HG03558 (cell line): ENCODE results near the gene HTR5A.

ENCODE experiments used
- ATAC-seq: cut with Tn5 transposase; IDR thresholded peaks from one replicate; pipeline ENCODE4 v1.9.1; 2021; ENCODE audit warnings: moderate number of reproducible peaks; ENCODE audit not compliant: unreplicated experiment; ENCODE audit errors: extremely low read depth

Gene HTR5A

DNA sequence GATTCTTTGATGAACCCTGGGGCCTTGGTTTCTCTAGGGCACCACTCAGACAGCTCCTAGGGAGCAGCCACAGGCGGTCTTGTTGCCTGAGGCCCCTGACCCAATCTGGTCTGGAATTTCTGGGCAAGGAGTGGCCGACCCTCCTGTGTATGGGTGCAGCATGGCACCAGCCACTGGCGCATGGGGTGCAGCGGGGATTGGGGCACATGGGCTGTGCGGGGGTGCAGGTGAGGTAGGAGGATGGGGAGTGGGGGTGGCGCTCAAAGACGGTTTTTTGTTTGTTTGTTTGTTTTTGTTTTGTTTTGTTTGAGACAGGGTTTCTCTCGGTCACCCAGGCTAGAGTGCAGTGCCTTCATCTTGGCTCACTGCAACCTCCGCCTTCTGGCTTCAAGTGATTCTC lies 62.3 kb downstream of the HTR5A start:
- no peak for ATAC-seq

DNA sequence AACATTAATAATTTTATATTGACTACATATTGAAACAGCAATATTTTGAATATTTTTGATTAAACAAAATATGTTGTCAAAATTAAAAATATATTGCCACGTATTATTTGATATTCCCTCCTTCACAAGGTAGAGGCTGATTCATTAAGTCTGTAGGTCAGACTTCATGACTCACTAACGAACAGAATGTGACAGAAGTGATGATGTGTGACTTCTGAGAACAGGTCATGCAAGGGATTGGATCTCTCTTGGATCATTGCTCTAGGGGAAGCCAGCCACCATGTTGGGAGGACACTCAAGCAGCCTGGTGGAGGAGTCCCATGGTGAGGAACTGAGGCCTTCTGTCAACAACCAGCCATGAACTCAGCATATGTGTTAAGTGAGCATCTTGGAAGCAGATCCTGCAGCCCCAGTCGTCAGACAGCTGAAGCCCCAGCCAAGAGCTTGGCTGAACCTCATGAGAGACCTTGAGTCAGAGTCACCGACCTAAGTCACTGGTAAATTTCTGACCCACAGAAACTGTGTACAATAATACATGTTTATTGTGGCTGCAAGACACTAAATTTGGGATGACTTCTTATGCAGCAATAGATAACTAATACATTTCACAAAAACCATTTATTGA lies 66.6 kb downstream of the HTR5A start:
- ATAC-seq: no peak
